Left renal pelvis (tissue), 4 donors: ENCODE data around the gene GYPB. TPM values are rescaled to one million over a fixed set of nuclear protein-coding genes. Genes with fewer than 3 reads are reported as not detected.
"Not testable (repeated sequence)": the region's sequence is repeated elsewhere in the genome, so short reads cannot be mapped to it uniquely, and the experiment has no call there.

Source experiments
- DNase-seq, 4 donors: peaks; one replicate each; pipeline ENCODE4 v3.0.0-alpha.2; 2013; ENCODE audit warnings: low read depth in 4 of 4, low spot score in 3 of 4
- polyA plus RNA-seq, 4 donors: library from polyadenylated mRNA; unstranded; fragments of 120-200 nt; gene quantifications; one replicate each; pipeline ENCODE4 v1.2.1, GENCODE V29; 2013; ENCODE audit not compliant: insufficient read length in 4 of 4

GYPB gene
- 10 to 100 TPM in 1 of 4 donors, 1 to 10 TPM in 2, under 1 TPM in 1; 0.81 to 16.6 (median 1.9) TPM for polyA plus RNA-seq

- DNase-seq, result not testable (repeated sequence)
These were observed at the start of gene GYPB for GRCh38 chr4:144019277-144019676. Gene GYPB (minus strand): TSS chr4:144019380. CDS start chr4:144019287, 93 bp downstream.

GRCh38 chr4:144061556-144061955 is 42.4 kb upstream of the GYPB start:
- not testable (repeated sequence) for DNase-seq

GRCh38 chr4:144060234-144060859 is 41.2 kb upstream of the GYPB start:
- not testable (repeated sequence) for DNase-seq

GRCh38 chr4:144056800-144057199 is 37.6 kb upstream of the GYPB start:
- DNase-seq, result no peak

GRCh38 chr4:144055336-144055735 is 36.2 kb upstream of the GYPB start:
- not testable (repeated sequence) for DNase-seq

- DNase-seq, result not testable (repeated sequence)
These were observed 32.3 kb upstream of the GYPB start for GRCh38 chr4:144051494-144051893.

GRCh38 chr4:144050631-144051030 is 31.5 kb upstream of the GYPB start:
- not testable (repeated sequence) for DNase-seq

GRCh38 chr4:144049495-144050424 is 30.6 kb upstream of the GYPB start:
- not testable (repeated sequence) for DNase-seq

GRCh38 chr4:144044936-144045335 is 25.8 kb upstream of the GYPB start:
- not testable (repeated sequence) for DNase-seq

GRCh38 chr4:144032580-144032979 is 13.4 kb upstream of the GYPB start:
- DNase-seq, result not testable (repeated sequence)

GRCh38 chr4:144031875-144032274 is 12.7 kb upstream of the GYPB start:
- DNase-seq, result not testable (repeated sequence)

GRCh38 chr4:144031369-144031768 is 12.2 kb upstream of the GYPB start:
- DNase-seq, result not testable (repeated sequence)

- DNase-seq, result not testable (repeated sequence)
These were observed 11.5 kb upstream of the GYPB start for GRCh38 chr4:144030708-144031107.

GRCh38 chr4:144026682-144027081 is 7.5 kb upstream of the GYPB start:
- not testable (repeated sequence) for DNase-seq

GRCh38 chr4:144024399-144025053 is 5.3 kb upstream of the GYPB start:
- DNase-seq, result not testable (repeated sequence)

- peak in 1 of 4 donors; percentile 21 for DNase-seq
These were observed 3.7 kb upstream of the GYPB start for GRCh38 chr4:144022772-144023400.

GRCh38 chr4:144021336-144021990 is 2.3 kb upstream of the GYPB start:
- DNase-seq, result not testable (repeated sequence)

GRCh38 chr4:144018223-144019000 is 768 bp downstream of the GYPB start:
- not testable (repeated sequence) for DNase-seq

GRCh38 chr4:144017271-144017670 is 1.9 kb downstream of the GYPB start:
- DNase-seq, result not testable (repeated sequence)
